DOHH2 (cell line): ENCODE measurements around the gene CASQ1.

Source experiments
- H3F3A ChIP-seq: fragments of 200-600 bp; sonication (generic), shearing (Covaris generic); 2 replicates; pipeline ENCODE4 v1.6.0; 2016; ENCODE audit warnings: antibody characterized with exemption, mild to moderate bottlenecking; ENCODE audit not compliant: control insufficient read depth, insufficient read depth
- H3K27ac ChIP-seq: fragments of 200-600 bp; sonication (generic); 2 replicates; pipeline ENCODE4 v1.5.1; 2014; ENCODE audit warnings: low read depth, mild to moderate bottlenecking, low read length, moderate library complexity
- H3K27me3 ChIP-seq: fragments of 200-600 bp; sonication (generic); 2 replicates; pipeline ENCODE4 v1.6.1; 2014; ENCODE audit warnings: mild to moderate bottlenecking, low read length, mixed read lengths; ENCODE audit not compliant: control insufficient read depth
- H3K36me3 ChIP-seq: fragments of 200-600 bp; sonication (generic); 2 replicates; pipeline ENCODE4 v1.6.1; 2014; ENCODE audit warnings: mild to moderate bottlenecking, low read length, moderate library complexity, mixed read lengths; ENCODE audit not compliant: control insufficient read depth
- H3K4me1 ChIP-seq: fragments of 200-600 bp; sonication (generic); 2 replicates; pipeline ENCODE4 v1.6.1; 2014; ENCODE audit warnings: mild to moderate bottlenecking, low read length, mixed read lengths; ENCODE audit not compliant: control insufficient read depth
- H3K4me2 ChIP-seq: fragments of 200-600 bp; sonication (generic); 2 replicates; pipeline ENCODE4 v1.6.0; 2014; ENCODE audit warnings: mild to moderate bottlenecking, low read length, moderate library complexity
- H3K4me3 ChIP-seq: fragments of 200-600 bp; sonication (generic); 2 replicates; pipeline ENCODE4 v1.5.1; 2014; ENCODE audit warnings: mild to moderate bottlenecking, low read length, mixed read lengths
- H3K79me2 ChIP-seq: fragments of 200-600 bp; sonication (generic); 2 replicates; pipeline ENCODE4 v1.6.1; 2014; ENCODE audit warnings: mild to moderate bottlenecking, low read length, mixed read lengths; ENCODE audit not compliant: control insufficient read depth
- H3K9me2 ChIP-seq: fragments of 200-600 bp; sonication (generic); replicated peaks from 2 replicates; pipeline ENCODE4 v1.6.1; 2014; ENCODE audit warnings: mild to moderate bottlenecking, low read length, mixed read lengths; ENCODE audit not compliant: control insufficient read depth
- H3K9me3 ChIP-seq: fragments of 200-600 bp; sonication (generic); 2 replicates; pipeline ENCODE4 v1.6.1; 2014; ENCODE audit warnings: antibody characterized with exemption, low read length, mixed read lengths; ENCODE audit not compliant: control insufficient read depth, insufficient read depth
- H4K20me1 ChIP-seq: fragments of 200-600 bp; sonication (generic); 2 replicates; pipeline ENCODE4 v1.6.0; 2014; ENCODE audit warnings: low read depth, mild to moderate bottlenecking, antibody characterized with exemption, low read length, moderate library complexity; ENCODE audit not compliant: control insufficient read depth, insufficient read depth
- EZH2phosphoT487 ChIP-seq: fragments of 200-600 bp; sonication (generic); IDR thresholded peaks from 2 replicates; pipeline ENCODE4 v1.6.1; 2017; ENCODE audit warnings: borderline replicate concordance, mild to moderate bottlenecking, antibody characterized with exemption, low read length, moderate library complexity, mixed read lengths
- TF ChIP-seq, protein P1 (sequence below): fragments of 200-600 bp; sonication (generic); IDR thresholded peaks from one replicate; pipeline ENCODE4 v1.5.1; 2014; ENCODE audit warnings: antibody characterized with exemption, mild to moderate bottlenecking, low read depth, low read length; ENCODE audit not compliant: poor library complexity, severe bottlenecking

CASQ1 gene

GRCh38 chr1:160207771-160208556, 17.6 kb downstream of the CASQ1 start:
- peaks cover 60% of the 10 kb centered on the region for H3K79me2 ChIP-seq
- peaks cover 42% of the 10 kb centered on the region for H3K4me1 ChIP-seq
- no peaks in the 10 kb centered on the region for H3K9me3 ChIP-seq
- H3K4me3 ChIP-seq = no peak overlapping the region
- H3K27me3 ChIP-seq = no peaks in the 10 kb centered on the region
- peak overlapping the region; percentile 100; the same call in 1 of the 2 replicates for H3K27ac ChIP-seq
- H4K20me1 ChIP-seq = no peaks in the 10 kb centered on the region; the same call in 1 of the 2 replicates
- no peaks in the 10 kb centered on the region for H3K9me2 ChIP-seq
- H3F3A ChIP-seq = peaks cover 10% of the 10 kb centered on the region
- no peak for TF ChIP-seq EZH2phosphoT487
- TF ChIP-seq, protein P1, sequence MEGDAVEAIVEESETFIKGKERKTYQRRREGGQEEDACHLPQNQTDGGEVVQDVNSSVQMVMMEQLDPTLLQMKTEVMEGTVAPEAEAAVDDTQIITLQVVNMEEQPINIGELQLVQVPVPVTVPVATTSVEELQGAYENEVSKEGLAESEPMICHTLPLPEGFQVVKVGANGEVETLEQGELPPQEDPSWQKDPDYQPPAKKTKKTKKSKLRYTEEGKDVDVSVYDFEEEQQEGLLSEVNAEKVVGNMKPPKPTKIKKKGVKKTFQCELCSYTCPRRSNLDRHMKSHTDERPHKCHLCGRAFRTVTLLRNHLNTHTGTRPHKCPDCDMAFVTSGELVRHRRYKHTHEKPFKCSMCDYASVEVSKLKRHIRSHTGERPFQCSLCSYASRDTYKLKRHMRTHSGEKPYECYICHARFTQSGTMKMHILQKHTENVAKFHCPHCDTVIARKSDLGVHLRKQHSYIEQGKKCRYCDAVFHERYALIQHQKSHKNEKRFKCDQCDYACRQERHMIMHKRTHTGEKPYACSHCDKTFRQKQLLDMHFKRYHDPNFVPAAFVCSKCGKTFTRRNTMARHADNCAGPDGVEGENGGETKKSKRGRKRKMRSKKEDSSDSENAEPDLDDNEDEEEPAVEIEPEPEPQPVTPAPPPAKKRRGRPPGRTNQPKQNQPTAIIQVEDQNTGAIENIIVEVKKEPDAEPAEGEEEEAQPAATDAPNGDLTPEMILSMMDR = no peak
- H3K4me2 ChIP-seq = no peak overlapping the region
- peaks cover 76% of the 10 kb centered on the region for H3K36me3 ChIP-seq

- Histone ChIP-seq H3K4me3 (no peak overlapping the region), H3K36me3 (peaks cover 83% of the 10 kb centered on the region), H3K27ac (no peak overlapping the region), H3K4me1 (peaks cover 37% of the 10 kb centered on the region), H3K27me3 (no peaks in the 10 kb centered on the region), H3K4me2 (no peak overlapping the region), H3K9me2 (no peaks in the 10 kb centered on the region), H3K79me2 (peaks cover 60% of the 10 kb centered on the region), H4K20me1 (no peaks in the 10 kb centered on the region; the same call in 1 of the 2 replicates), H3K9me3 (no peaks in the 10 kb centered on the region), H3F3A (peaks cover 10% of the 10 kb centered on the region)
- TF ChIP-seq EZH2phosphoT487 = no peak
- TF ChIP-seq, protein P1 = no peak
These were observed 18.4 kb downstream of the CASQ1 start for GRCh38 chr1:160208557-160209320.

DNA sequence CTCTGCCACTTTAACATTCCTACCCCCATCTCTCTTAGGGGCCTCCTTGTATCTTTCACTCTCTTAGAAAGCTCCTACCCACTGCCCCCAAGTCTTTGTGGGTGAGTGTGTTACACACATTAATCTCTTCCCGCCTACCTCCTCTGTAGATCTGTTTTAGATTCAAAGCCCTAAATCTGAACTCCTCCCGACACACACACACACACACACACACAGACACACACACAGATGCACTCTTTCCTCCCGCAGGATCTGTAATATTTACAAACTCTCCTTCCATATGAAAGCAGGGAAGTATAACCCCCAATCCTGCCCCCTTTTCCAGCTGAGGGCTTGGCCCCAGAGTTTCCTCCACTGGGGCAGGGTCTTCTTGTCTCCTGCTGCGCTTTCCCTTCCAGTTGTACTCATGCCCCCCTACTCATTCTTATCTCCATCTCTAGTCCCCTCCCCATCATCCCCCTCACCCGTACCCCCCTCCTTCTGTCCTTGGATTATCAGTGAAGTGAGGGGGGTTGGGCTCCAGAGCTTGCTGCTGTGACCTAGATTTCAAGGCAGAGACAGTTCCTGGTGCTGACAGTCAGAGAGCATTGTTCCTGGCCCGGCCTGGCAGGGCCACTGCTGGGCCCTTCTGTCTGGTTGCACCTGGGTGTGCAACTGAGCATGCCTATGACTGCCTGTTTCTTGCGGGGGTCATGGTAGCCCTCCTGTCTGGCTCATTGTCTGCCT, 19.1 kb downstream of the CASQ1 start:
- peaks cover 60% of the 10 kb centered on the region for H3K79me2 ChIP-seq

More for the DNA sequence above, 19.1 kb downstream of the CASQ1 start:
- Histone ChIP-seq H4K20me1 (no peaks in the 10 kb centered on the region; the same call in 1 of the 2 replicates), H3K9me3 (no peaks in the 10 kb centered on the region), H3K36me3 (peaks cover 91% of the 10 kb centered on the region), H3F3A (peaks cover 13% of the 10 kb centered on the region), H3K4me1 (peaks cover 29% of the 10 kb centered on the region), H3K9me2 (no peaks in the 10 kb centered on the region), H3K27ac (no peak overlapping the region), H3K27me3 (no peaks in the 10 kb centered on the region), H3K4me2 (no peak overlapping the region), H3K4me3 (no peak overlapping the region)
- TF ChIP-seq EZH2phosphoT487 = no peak
- TF ChIP-seq, protein P1 = no peak
